ENCODE results near the gene FAM114A1. TPM values are rescaled to one million over a fixed set of nuclear protein-coding genes. Genes with fewer than 3 reads are reported as not detected.
A peak's percentile ranks its signal among the peaks of the same experiment; 100 is the strongest.

Gene FAM114A1
- polyA plus RNA-seq, 2 of the 4 experiments (the other 2 are of a cell fraction), result 44.2 to 55.4 TPM

DNA sequence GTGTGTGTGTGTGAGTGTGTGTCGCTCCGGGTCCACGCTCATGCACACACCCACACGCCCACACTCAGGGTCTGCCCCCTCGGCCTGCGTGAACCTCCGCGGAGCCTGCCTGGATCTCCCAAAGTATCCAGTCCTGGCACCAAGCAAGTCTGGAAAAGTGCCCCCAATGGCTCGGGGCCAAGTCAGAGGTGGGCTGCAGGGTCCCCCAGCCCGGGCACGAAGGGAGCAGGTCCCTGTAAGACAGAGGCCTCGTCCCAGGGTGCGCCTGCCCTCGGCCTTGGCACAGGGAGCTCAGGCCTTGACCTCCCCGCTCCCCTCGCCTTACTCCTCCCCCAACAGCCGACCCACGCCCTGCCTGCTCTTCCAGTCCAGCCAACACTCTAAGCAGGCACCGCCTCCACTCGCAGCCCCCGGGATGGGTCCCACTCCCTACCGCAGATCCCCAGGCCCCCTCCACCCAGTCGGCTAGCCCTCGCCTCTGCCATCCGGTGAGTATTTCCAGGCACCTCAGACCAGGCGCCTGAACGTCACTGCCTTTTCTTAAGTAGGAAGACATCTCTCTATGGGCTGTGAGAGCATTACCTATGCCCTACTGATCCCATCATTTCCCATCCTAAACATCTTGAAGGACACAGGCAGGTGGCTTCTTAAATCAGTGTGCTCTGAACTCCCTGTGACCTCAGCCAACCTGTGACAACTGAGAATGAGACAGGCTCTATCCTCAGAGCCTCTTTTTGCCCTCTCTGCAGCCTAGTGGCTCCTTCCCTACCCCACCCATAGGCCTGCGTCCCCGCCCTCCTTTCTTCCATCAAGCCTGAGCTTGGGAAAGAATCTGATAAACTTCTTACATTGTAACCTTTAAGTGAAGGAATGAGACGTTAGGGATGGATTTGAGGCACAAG lies 704 bp downstream of the FAM114A1 start:
- ChIA-PET CTCF (no interaction called here), POLR2A (no interaction called here)
- H3K4me1 ChIP-seq, result peaks cover 26% of the 10 kb centered on the region
- peak; percentile 61 to 64 for ATAC-seq
- no peak for FAIRE-seq
- TF ChIP-seq, protein P1, sequence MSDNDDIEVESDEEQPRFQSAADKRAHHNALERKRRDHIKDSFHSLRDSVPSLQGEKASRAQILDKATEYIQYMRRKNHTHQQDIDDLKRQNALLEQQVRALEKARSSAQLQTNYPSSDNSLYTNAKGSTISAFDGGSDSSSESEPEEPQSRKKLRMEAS (IDR thresholded peaks at IDR 0.05), result peak; percentile 43; the same call in 1 of the 2 replicates
- no peak for TF ChIP-seq EHF (CRISPR knock-in tag; IDR thresholded peaks at IDR 0.05)
- peak in 1 of 2 experiments; percentile 28 for DNase-seq (ENCODE audit: low read depth in 1 of 2, low spot score in 1 of 2)
- peak overlapping the region; percentile 83 to 99 for H3K27ac ChIP-seq
- H3K4me3 ChIP-seq, result peak overlapping the region; percentile 76
- peak overlapping the region; percentile 93 for H3K4me2 ChIP-seq
- no peaks in the 10 kb centered on the region for H3K9me3 ChIP-seq
- 9% methylated on average over 13 of the region's 30 CpGs for WGBS (ENCODE audit: missing lambda C conversion rate)

DNA sequence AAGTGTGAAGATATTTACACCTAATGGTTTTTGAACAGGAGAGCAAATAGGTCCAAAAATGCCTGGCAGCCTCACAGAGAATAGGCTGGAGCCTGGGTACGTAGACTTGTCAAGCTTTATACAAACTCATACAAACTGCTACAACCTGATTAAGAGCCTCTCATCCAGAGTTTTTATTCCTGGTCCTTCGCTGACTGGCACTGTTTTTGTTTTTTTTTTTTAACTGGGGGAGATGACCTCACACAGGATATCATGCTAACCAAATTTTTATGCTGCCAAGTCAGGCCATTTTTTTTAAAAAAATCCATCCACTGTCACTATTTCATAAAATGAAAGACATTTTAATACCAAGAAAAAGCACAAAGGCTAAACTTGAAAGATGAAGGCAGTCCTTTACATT lies 1.9 kb downstream of the FAM114A1 start:
- no peak for FAIRE-seq
- TF ChIP-seq ZC3H11A (IDR thresholded peaks at IDR 0.05), result no peak
- TF ChIP-seq, protein P2, sequence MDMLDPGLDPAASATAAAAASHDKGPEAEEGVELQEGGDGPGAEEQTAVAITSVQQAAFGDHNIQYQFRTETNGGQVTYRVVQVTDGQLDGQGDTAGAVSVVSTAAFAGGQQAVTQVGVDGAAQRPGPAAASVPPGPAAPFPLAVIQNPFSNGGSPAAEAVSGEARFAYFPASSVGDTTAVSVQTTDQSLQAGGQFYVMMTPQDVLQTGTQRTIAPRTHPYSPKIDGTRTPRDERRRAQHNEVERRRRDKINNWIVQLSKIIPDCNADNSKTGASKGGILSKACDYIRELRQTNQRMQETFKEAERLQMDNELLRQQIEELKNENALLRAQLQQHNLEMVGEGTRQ (IDR thresholded peaks at IDR 0.05), result no peak
- no peak for TF ChIP-seq FOSL2 (IDR thresholded peaks at IDR 0.05)
- no peak for TF ChIP-seq FOSL2 (CRISPR knock-in tag; IDR thresholded peaks at IDR 0.05)
- TF ChIP-seq EP300 (IDR thresholded peaks at IDR 0.05), result no peak
- TF ChIP-seq NFE2L2 (conservative IDR thresholded peaks at IDR 0.05; ENCODE audit: low read length), result no peak
- TF ChIP-seq CHD2 (IDR thresholded peaks at IDR 0.05; ENCODE audit: low read length, partially characterized antibody), result no peak
- TF ChIP-seq BHLHE40 (IDR thresholded peaks at IDR 0.05; ENCODE audit: low read depth, low read length), result no peak
- TF ChIP-seq KDM1A (IDR thresholded peaks at IDR 0.05; ENCODE audit: low read depth), result no peak
- no peak for TF ChIP-seq CBX2 (IDR thresholded peaks at IDR 0.05; ENCODE audit: borderline replicate concordance, low read depth)
- TF ChIP-seq HOXA7 (CRISPR knock-in tag; IDR thresholded peaks at IDR 0.05), result no peak
- peaks cover 30% of the 10 kb centered on the region for H3K4me1 ChIP-seq
- 85% methylated on average over 2 of the region's 2 CpGs for WGBS (ENCODE audit: missing lambda C conversion rate)
- no peak overlapping the region for H3K27ac ChIP-seq
- DNase-seq (ENCODE audit: low read depth in 1 of 2, low spot score in 1 of 2), result no peak
- H3K4me3 ChIP-seq, result no peak overlapping the region
- no peak for ATAC-seq
- CTCF ChIA-PET, result interaction anchor here (1.0 kb wide), 1 partner anchor 9 kb away, joined by 5 read pairs; no protein-coding TSS in a partner anchor
- peak overlapping the region; percentile 93; the same call in 2 of the 3 replicates for H3K4me2 ChIP-seq
- POLR2A ChIA-PET, result no interaction called here
- H3K9me3 ChIP-seq, result no peaks in the 10 kb centered on the region

DNA sequence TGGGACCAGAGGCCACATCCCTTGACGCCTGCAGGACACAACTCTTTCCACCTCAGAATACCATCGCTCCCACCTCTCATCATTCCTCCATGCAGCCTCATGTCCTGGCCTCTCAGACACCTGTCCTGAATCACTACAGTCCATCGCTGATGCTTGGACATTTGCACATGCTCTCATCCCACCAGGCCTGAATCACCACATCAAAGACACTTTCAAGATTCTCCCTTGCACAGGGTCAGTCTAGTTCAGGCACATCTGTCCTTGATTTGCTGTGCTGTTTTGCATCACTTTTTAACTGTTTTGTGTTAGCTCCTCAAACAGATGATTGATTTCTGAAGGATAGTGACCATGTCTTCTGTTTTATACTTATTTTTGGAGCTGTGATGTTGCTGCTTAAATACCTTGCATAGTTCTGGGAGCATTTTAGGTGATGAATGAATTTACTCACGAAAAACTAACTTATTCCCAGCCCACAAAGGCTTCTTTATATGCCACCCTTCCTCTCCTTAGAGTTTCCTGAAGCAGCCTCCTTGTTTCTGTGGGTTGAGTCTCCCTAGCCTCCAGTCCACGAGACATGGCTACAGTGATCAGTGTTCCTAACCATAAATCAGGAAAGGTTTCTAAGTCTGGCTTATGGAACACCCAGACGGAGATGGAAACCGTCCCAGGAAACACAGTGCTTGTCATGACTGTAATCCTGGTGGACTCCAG lies 2.6 kb downstream of the FAM114A1 start:
- Histone ChIP-seq H3K27ac (no peak overlapping the region), H3K4me3 (no peak overlapping the region), H3K9me3 (no peaks in the 10 kb centered on the region), H3K4me1 (peaks cover 30% of the 10 kb centered on the region), H3K4me2 (no peak overlapping the region)
- POLR2A ChIA-PET, result no interaction called here
- DNase-seq (ENCODE audit: low read depth in 1 of 2, low spot score in 1 of 2), result no peak
- FAIRE-seq, result no peak
- no peak for ATAC-seq
- CTCF ChIA-PET, result interaction anchor here (1.4 kb wide), 1 partner anchor 66 kb away, joined by 3 read pairs; the partner anchor contains the start of gene TLR1
- WGBS (ENCODE audit: missing lambda C conversion rate), result 94% methylated on average over 7 of the region's 7 CpGs
- TF ChIP-seq, protein P3, sequence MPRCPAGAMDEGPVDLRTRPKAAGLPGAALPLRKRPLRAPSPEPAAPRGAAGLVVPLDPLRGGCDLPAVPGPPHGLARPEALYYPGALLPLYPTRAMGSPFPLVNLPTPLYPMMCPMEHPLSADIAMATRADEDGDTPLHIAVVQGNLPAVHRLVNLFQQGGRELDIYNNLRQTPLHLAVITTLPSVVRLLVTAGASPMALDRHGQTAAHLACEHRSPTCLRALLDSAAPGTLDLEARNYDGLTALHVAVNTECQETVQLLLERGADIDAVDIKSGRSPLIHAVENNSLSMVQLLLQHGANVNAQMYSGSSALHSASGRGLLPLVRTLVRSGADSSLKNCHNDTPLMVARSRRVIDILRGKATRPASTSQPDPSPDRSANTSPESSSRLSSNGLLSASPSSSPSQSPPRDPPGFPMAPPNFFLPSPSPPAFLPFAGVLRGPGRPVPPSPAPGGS (IDR thresholded peaks at IDR 0.05), result no peak
- TF ChIP-seq JUN (IDR thresholded peaks at IDR 0.05), result no peak
- no peak for TF ChIP-seq HDAC2 (IDR thresholded peaks at IDR 0.05)
- no peak for TF ChIP-seq CHD2 (IDR thresholded peaks at IDR 0.05; ENCODE audit: low read length, partially characterized antibody)
- TF ChIP-seq SMC3 (IDR thresholded peaks at IDR 0.05), result no peak
- TF ChIP-seq PHF8 (IDR thresholded peaks at IDR 0.05; ENCODE audit: borderline replicate concordance, low read depth), result no peak
- TF ChIP-seq CBX2 (IDR thresholded peaks at IDR 0.05; ENCODE audit: borderline replicate concordance, low read depth), result no peak
- no peak for TF ChIP-seq RAD21 (conservative IDR thresholded peaks at IDR 0.05 in 1 of 2, IDR thresholded peaks at IDR 0.05 in 1 of 2)
- no peak for TF ChIP-seq FOSB (CRISPR knock-in tag; IDR thresholded peaks at IDR 0.05)
